T-cell (primary cell): ENCODE measurements around the gene ZNF598. TPM values are rescaled to one million over a fixed set of nuclear protein-coding genes. Genes with fewer than 3 reads are reported as not detected.

ENCODE experiments used
- ATAC-seq, 4 experiments: fragments of 200-7000 bp in 3 of 4; fragments of 150-1000 bp in 1 of 4; cut with Tn5 transposase; replicated peaks in 1 of 4; 1 replicate in 3 of 4; 2 replicates in 1 of 4; pipeline ENCODE4 v1.10.0; 2021; ENCODE audit warnings: moderate library complexity in 3 of 4, mild to moderate bottlenecking in 2 of 4, moderate number of reproducible peaks in 1 of 4
- CTCF ChIA-PET, 2 donors: fragments of 300-600 bp; sonication (Branson Sonifier 250); formaldehyde crosslinking; loops; one replicate each; lab custom pipeline; 2022; ENCODE audit warnings: antibody characterized with exemption in 2 of 2; lab: Charles Lee
- POLR2A ChIA-PET, 2 donors: fragments of 300-600 bp; sonication (Branson Sonifier 250); formaldehyde crosslinking; loops; one replicate each; lab custom pipeline; 2022; ENCODE audit warnings: antibody characterized with exemption in 2 of 2; lab: Charles Lee
- DNase-seq, 35 experiments: peaks; one replicate each; pipeline versions ENCODE4 v3.0.0 to v3.0.0-alpha.2; 2013 to 2023
- H3K27ac ChIP-seq: one replicate; pipeline ENCODE4 v1.5.1; 2013; ENCODE audit warnings: low read length
- H3K27me3 ChIP-seq, 2 experiments: replicated peaks in 1 of 2; 1 replicate in 1 of 2; 2 replicates in 1 of 2; pipeline versions ENCODE4 v1.6.1 to v1.7.0; 2013; ENCODE audit warnings: low read length in 1 of 2, mixed read lengths in 1 of 2; ENCODE audit not compliant: control insufficient read depth in 2 of 2, insufficient read depth in 2 of 2; ENCODE audit errors: extremely low read depth in 1 of 2
- H3K36me3 ChIP-seq, 2 donors: 1 replicate in 1 of 2; 2 replicates in 1 of 2; pipeline versions ENCODE4 v1.6.1 to v1.7.0; 2013; ENCODE audit warnings: low read length in 1 of 2; ENCODE audit not compliant: control insufficient read depth in 2 of 2, insufficient read depth in 1 of 2; ENCODE audit errors: extremely low read depth in 1 of 2
- H3K4me1 ChIP-seq, 2 experiments: 1 replicate in 1 of 2; 2 replicates in 1 of 2; pipeline versions ENCODE4 v1.6.1 to v1.7.0; 2013; ENCODE audit warnings: low read length in 2 of 2, mixed read lengths in 1 of 2; ENCODE audit not compliant: insufficient read depth in 2 of 2, control insufficient read depth in 1 of 2; ENCODE audit errors: extremely low read depth in 1 of 2
- H3K4me3 ChIP-seq, 2 donors: 1 replicate in 1 of 2; 2 replicates in 1 of 2; pipeline versions ENCODE4 v1.5.1 to v1.7.0; 2013; ENCODE audit warnings: mild to moderate bottlenecking in 2 of 2, low read length in 1 of 2, moderate library complexity in 1 of 2; ENCODE audit not compliant: control insufficient read depth in 1 of 2; ENCODE audit errors: extremely low read depth in 1 of 2
- H3K9me3 ChIP-seq: 2 replicates; pipeline ENCODE4 v1.7.0; 2013
- H3K27ac Mint-ChIP-seq, 2 donors: one replicate each; pipeline ENCODE4 v1.8.0; 2020 to 2021; ENCODE audit warnings: mild to moderate bottlenecking in 2 of 2, mixed read lengths in 2 of 2
- H3K27me3 Mint-ChIP-seq, 2 donors: one replicate each; pipeline ENCODE4 v1.8.0; 2021 to 2022; ENCODE audit warnings: mixed read lengths in 2 of 2
- H3K36me3 Mint-ChIP-seq: one replicate; pipeline ENCODE4 v1.8.0; 2021; ENCODE audit warnings: mixed read lengths
- H3K4me1 Mint-ChIP-seq, 3 donors: one replicate each; pipeline ENCODE4 v1.8.0; 2020 to 2022; ENCODE audit warnings: mixed read lengths in 3 of 3, mild to moderate bottlenecking in 1 of 3
- H3K4me3 Mint-ChIP-seq, 3 donors: one replicate each; pipeline ENCODE4 v1.8.0; 2020 to 2022; ENCODE audit warnings: mild to moderate bottlenecking in 3 of 3, mixed read lengths in 3 of 3, moderate library complexity in 3 of 3
- H3K9me3 Mint-ChIP-seq, 3 donors: one replicate each; pipeline ENCODE4 v1.8.0; 2020 to 2022; ENCODE audit warnings: mixed read lengths in 3 of 3
- WGBS: methylation state at CpG from one replicate; pipeline ENCODE4 v1.1.5; 2013; ENCODE audit warnings: missing lambda C conversion rate; ENCODE audit not compliant: insufficient coverage; 5-methylcytosine and 5-hydroxymethylcytosine counted together
- total RNA-seq, 35 experiments: library from RNA in 6 of 35; stranded (reverse) in 6 of 35; fragments of 120-200 nt in 1 of 35; gene quantifications; one replicate each; pipeline versions ENCODE4 v1.2.1 to v1.2.4 and lab custom pipeline; 2013 to 2026

ZNF598 gene
- total RNA-seq, 5 donors from 2014 or later (not counting 1 experiment from before 2014, with no cell fraction given), result 44.3 to 73.7 (median 68.8) TPM

DNA sequence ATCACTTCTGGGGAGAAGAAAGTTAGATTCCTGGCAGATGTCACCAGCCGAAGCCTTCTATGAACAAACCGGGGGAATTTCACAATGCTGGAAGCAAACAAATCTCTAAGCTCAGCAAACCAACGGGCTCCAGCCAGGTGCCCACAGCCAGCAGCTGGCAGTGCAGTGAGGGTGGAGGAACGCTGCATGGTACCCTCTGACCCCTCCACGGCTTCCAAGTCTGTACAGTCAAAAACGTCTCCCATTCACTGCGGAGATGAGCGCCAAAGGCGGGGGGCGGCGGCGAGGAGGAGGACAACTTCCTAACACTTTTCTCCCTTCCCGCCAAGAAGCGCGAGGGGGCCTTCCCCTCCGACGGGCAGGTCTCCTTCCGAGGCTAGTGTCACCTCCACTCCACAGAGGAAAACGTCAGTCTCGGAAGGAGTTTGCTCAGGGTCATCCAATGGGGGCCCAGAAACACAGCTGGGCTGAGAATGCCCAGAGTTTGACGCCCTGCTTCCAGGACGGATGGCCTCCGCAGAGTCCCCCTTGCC, 924 bp downstream of the ZNF598 start:
- H3K36me3 Mint-ChIP-seq, result no peaks in the 10 kb centered on the region

DNA sequence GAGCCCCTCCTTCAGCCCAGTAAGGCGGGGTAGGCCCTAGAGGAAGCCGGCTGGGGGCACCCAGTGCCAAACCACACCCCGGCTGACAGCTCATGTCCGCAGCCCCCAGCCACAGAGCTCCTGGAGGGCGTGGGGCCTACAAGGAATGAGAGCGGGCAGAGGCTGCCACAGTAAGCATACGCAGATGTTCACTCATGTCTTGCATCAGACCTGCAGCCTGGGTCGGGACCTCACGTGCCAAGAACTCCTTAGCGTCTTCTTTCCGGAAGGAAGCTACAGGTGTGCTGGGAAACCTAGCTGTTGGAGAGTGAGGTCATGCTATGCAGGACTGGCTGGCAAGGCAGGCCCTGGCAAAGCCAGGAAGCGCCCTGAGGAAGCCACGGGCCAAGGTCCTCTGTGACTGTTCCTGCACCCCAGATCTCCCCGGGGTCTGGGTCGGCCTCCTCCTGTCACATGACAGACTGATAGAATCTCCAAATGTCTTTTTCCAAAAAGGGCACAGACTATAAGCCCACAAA, 1.6 kb downstream of the ZNF598 start:
- Histone ChIP-seq H3K4me1 (peaks cover 19 to 68% of the 10 kb centered on the region in 2 experiments), H3K36me3 (peaks cover 8 to 9% of the 10 kb centered on the region in 2 donors), H3K27ac (peak overlapping the region; percentile 53), H3K4me3 (peak overlapping the region; percentile 1 to 70), H3K9me3 (no peaks in the 10 kb centered on the region), H3K27me3 (no peaks in the 10 kb centered on the region)
- Mint-ChIP-seq H3K36me3 (no peaks in the 10 kb centered on the region), H3K4me3 (peak overlapping the region; percentile 82 to 87 (median 84)), H3K27ac (peak overlapping the region; percentile 76 to 88), H3K27me3 (no peaks in the 10 kb centered on the region), H3K4me1 (peaks cover 41 to 52% (median 42%) of the 10 kb centered on the region in 3 donors), H3K9me3 (no peaks in the 10 kb centered on the region)
- DNase-seq (peak in 4 of 35 experiments; percentile 12 to 39 (median 26)), ATAC-seq (no peak)
- ChIA-PET POLR2A (no interaction called here), CTCF (interaction anchor here in 1 of 2 donors (0.6 to 1.3 kb wide), 2 partner anchors 16 to 143 kb away, joined by 3 to 6 read pairs; no protein-coding TSS in a partner anchor)
- 9% methylated on average over 15 of the region's 15 CpGs for WGBS

More for the DNA sequence above, 924 bp downstream of the ZNF598 start:
- H3K4me1 ChIP-seq, result peaks cover 19 to 62% of the 10 kb centered on the region in 2 experiments
- POLR2A ChIA-PET, result interaction anchor here in 1 of 2 donors (0.6 kb wide), 1 partner anchor 147 kb away, joined by 3 read pairs; the partner anchor contains the start of gene TRAF7
- peak overlapping the region; percentile 53 for H3K27ac ChIP-seq
- no peaks in the 10 kb centered on the region for H3K9me3 Mint-ChIP-seq
- peak overlapping the region; percentile 59 to 70 for H3K4me3 ChIP-seq
- no peaks in the 10 kb centered on the region for H3K9me3 ChIP-seq
- ATAC-seq, result no peak
- H3K27ac Mint-ChIP-seq, result peak overlapping the region; percentile 76 to 88
- DNase-seq, result peak in 2 of 35 experiments; percentile 17 to 44
- CTCF ChIA-PET, result interaction anchor here in 1 of 2 donors (0.6 to 1.3 kb wide), 2 partner anchors 16 to 144 kb away, joined by 3 to 6 read pairs; no protein-coding TSS in a partner anchor
- peaks cover 41 to 52% (median 42%) of the 10 kb centered on the region in 3 donors for H3K4me1 Mint-ChIP-seq
- no peaks in the 10 kb centered on the region for H3K27me3 Mint-ChIP-seq
- peak overlapping the region; percentile 82 to 87 (median 84) for H3K4me3 Mint-ChIP-seq
- H3K27me3 ChIP-seq, result no peaks in the 10 kb centered on the region
- peaks cover 3 to 5% of the 10 kb centered on the region in 2 donors for H3K36me3 ChIP-seq
- 2% methylated on average over 13 of the region's 23 CpGs for WGBS

DNA sequence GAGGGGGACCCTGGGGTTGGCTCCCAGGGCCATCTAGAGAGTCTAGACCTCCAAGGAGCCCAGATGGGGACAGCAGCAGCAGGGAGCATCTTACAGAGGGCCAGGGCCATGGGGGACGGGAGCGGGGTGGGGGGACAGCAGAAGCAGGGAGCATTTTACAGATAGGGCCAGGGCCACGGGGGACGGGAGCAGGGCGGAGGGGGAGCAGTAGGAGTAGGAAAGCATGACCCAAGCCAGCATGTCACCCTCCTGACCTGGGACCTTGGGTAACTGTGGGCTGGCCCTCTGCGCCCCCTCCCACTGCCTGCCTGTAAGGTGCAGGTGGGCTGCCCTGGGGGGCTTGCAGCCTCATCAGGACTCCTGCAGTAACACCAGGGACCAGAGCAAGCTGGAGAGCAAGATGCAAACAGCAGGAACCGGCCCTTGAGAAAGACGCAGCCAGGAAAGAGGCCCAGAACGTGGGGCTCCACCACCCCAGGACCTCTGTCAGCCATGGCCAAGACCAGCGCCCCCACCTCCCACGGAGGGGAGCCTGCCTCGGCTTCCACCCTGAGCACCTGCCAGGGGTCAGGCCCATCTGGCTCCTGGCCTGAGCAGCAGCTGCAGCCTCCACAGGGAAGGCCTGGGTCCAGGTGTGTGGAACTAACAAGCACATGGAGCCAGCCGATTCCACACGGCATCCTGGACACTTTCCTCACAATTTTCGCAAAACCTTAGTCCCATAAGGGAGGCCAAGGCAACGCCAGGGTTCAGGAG, 2.4 kb downstream of the ZNF598 start:
- peaks cover 41 to 52% (median 42%) of the 10 kb centered on the region in 3 donors for H3K4me1 Mint-ChIP-seq
- H3K36me3 ChIP-seq, result peaks cover 12 to 17% of the 10 kb centered on the region in 2 donors
- peak overlapping the region; percentile 53 for H3K27ac ChIP-seq
- ChIA-PET POLR2A (no interaction called here), CTCF (no interaction called here)
- DNase-seq (no peak), ATAC-seq (no peak)
- H3K36me3 Mint-ChIP-seq, result peaks cover 3% of the 10 kb centered on the region
- peaks cover 19 to 70% of the 10 kb centered on the region in 2 experiments for H3K4me1 ChIP-seq
- H3K27me3 ChIP-seq, result no peaks in the 10 kb centered on the region
- WGBS, result 83% methylated on average over 12 of the region's 16 CpGs
- peak overlapping the region in 1 of 2 donors; percentile 1 for H3K4me3 ChIP-seq
- H3K27ac Mint-ChIP-seq, result peak overlapping the region; percentile 44 to 88
- H3K27me3 Mint-ChIP-seq, result no peaks in the 10 kb centered on the region
- no peaks in the 10 kb centered on the region for H3K9me3 Mint-ChIP-seq
- peak overlapping the region; percentile 82 to 87 (median 84) for H3K4me3 Mint-ChIP-seq
- no peaks in the 10 kb centered on the region for H3K9me3 ChIP-seq

DNA sequence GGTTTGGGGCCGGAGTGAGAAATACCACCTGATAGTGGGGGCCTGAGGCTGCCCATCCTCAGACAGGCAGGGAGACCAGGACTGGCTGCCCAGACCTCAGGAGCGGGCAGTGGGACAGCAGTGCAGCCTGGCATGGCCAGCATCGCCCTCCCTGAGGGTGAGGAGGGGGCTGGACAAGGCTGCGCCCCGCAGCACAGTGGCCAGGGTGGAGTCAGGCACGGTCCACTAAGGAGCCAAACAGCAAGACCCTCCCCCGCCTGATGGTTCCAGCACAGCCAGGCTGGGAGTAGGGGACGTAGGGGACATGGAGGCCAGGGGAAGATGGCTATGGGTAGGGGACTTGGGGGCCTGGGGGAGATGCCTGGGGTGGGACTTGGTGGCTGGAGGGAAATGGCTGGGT, 3.3 kb downstream of the ZNF598 start:
- H3K4me3 ChIP-seq, result no peak overlapping the region
- Mint-ChIP-seq H3K27ac (no peak overlapping the region), H3K4me3 (peak overlapping the region in 2 of 3 donors; percentile 9 to 58), H3K27me3 (no peaks in the 10 kb centered on the region), H3K4me1 (peaks cover 41 to 52% (median 42%) of the 10 kb centered on the region in 3 donors), H3K36me3 (peaks cover 5% of the 10 kb centered on the region), H3K9me3 (no peaks in the 10 kb centered on the region)
- H3K9me3 ChIP-seq, result no peaks in the 10 kb centered on the region
- DNase-seq (no peak), ATAC-seq (no peak)
- no peaks in the 10 kb centered on the region for H3K27me3 ChIP-seq
- H3K36me3 ChIP-seq, result peaks cover 19 to 26% of the 10 kb centered on the region in 2 donors
- no peak overlapping the region for H3K27ac ChIP-seq
- POLR2A ChIA-PET, result no interaction called here
- H3K4me1 ChIP-seq, result peaks cover 19 to 70% of the 10 kb centered on the region in 2 experiments
- 97% methylated on average over 7 of the region's 8 CpGs for WGBS
- CTCF ChIA-PET, result no interaction called here

DNA sequence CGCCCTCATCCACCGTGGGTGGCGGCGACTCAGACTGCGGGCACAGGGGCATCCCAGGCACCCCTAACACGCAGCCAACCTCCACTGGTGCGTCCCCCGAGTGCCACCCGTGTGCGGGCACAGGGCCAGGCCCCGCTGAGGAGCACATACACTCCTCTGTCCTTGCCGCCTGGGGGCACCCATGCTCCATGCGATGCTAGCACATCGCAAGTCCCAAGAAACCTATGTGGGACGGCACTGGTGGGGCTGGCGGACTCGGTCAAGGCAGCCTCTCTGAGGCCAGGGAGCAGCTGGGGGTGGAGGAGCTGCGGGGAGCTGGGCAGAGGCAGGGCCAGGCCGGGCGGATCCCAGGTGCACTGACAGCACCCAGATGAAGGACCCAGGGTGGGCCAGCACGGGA, 4.0 kb downstream of the ZNF598 start:
- Histone ChIP-seq H3K9me3 (no peaks in the 10 kb centered on the region), H3K4me3 (no peak overlapping the region), H3K27ac (no peak overlapping the region), H3K4me1 (peaks cover 19 to 68% of the 10 kb centered on the region in 2 experiments), H3K27me3 (no peaks in the 10 kb centered on the region), H3K36me3 (peaks cover 21 to 32% of the 10 kb centered on the region in 2 donors)
- peaks cover 8% of the 10 kb centered on the region for H3K36me3 Mint-ChIP-seq
- peaks cover 41 to 52% (median 42%) of the 10 kb centered on the region in 3 donors for H3K4me1 Mint-ChIP-seq
- DNase-seq (no peak), ATAC-seq (no peak)
- no peaks in the 10 kb centered on the region for H3K9me3 Mint-ChIP-seq
- CTCF ChIA-PET, result interaction anchor here in 1 of 2 donors (0.6 kb wide), 1 partner anchor 127 kb away, joined by 4 read pairs; no protein-coding TSS in a partner anchor
- H3K27me3 Mint-ChIP-seq, result no peaks in the 10 kb centered on the region
- H3K27ac Mint-ChIP-seq, result no peak overlapping the region
- 86% methylated on average over 21 of the region's 21 CpGs for WGBS
- POLR2A ChIA-PET, result no interaction called here
- peak overlapping the region in 1 of 3 donors; percentile 58 for H3K4me3 Mint-ChIP-seq
